Skeletal muscle satellite cell (primary cell): ENCODE results near the gene ANKS1B.

Experiments used
- H3K27me3 ChIP-seq: 2 replicates; pipeline ENCODE4 v1.7.0; 2013; ENCODE audit warnings: low read length; ENCODE audit not compliant: control insufficient read depth, insufficient read depth
- H3K36me3 ChIP-seq: 2 replicates; pipeline ENCODE4 v1.7.0; 2013; ENCODE audit warnings: mild to moderate bottlenecking, control low read depth, low read length; ENCODE audit not compliant: insufficient read depth
- H3K4me1 ChIP-seq: 2 replicates; pipeline ENCODE4 v1.7.0; 2013; ENCODE audit warnings: low read length; ENCODE audit not compliant: control insufficient read depth, insufficient read depth
- H3K4me2 ChIP-seq: 2 replicates; pipeline ENCODE4 v1.7.0; 2013; ENCODE audit warnings: mild to moderate bottlenecking, low read length
- H3K4me3 ChIP-seq: 2 replicates; pipeline ENCODE4 v1.7.0; 2013; ENCODE audit warnings: low read length
- H3K9ac ChIP-seq: 2 replicates; pipeline ENCODE4 v1.7.0; 2013; ENCODE audit warnings: mild to moderate bottlenecking, low read depth, low read length, moderate library complexity
- H3K9me3 ChIP-seq: replicated peaks from 2 replicates; pipeline ENCODE4 v1.7.0; 2013; ENCODE audit warnings: mild to moderate bottlenecking, control low read depth, low read length

Gene ANKS1B

DNA sequence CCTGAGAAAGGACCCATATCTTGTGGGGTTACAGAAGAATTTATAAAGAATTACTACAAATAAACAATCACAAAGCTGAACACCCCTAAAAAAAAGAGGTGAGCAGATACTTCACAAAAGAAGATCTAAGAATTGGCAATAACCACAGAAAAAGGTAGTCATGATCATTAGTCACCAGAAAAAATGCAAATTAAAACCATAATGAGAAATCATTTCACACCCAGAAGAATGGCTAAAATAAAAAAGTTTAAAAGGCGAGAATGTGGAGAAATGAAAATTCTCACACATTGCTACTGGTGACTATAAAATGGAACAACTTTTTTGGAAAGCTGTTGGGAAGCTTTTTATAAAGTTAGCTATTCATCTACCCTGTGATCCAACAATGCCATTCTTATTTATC lies 545.3 kb downstream of the ANKS1B start:
- Histone ChIP-seq H3K9ac (no peak overlapping the region), H3K4me1 (peaks cover under 1% of the 10 kb centered on the region), H3K4me3 (no peak overlapping the region), H3K27me3 (no peaks in the 10 kb centered on the region), H3K9me3 (no peaks in the 10 kb centered on the region), H3K4me2 (no peak overlapping the region), H3K36me3 (no peaks in the 10 kb centered on the region)

DNA sequence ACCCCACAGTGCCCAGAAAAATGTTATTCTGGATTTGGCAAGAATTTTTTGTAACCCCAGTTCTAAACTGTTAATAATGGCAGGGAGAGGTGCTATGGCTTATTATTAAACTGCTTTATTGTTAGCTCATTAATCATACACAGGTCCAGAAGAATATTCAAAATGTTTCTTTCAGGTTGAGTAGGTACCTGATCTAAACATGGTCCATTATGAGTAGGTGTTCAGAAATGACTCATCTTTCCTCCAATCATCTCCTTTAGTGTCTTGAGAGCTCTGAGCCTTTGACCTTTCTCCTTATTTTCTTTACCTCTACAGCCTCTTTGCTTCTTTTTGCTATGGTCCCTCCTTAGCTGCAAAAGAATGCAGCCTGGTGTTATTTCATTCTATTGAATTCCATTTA lies 548.2 kb downstream of the ANKS1B start:
- Histone ChIP-seq H3K36me3 (no peaks in the 10 kb centered on the region), H3K4me1 (no peaks in the 10 kb centered on the region), H3K9ac (no peak overlapping the region), H3K4me2 (no peak overlapping the region), H3K4me3 (no peak overlapping the region), H3K9me3 (no peaks in the 10 kb centered on the region), H3K27me3 (no peaks in the 10 kb centered on the region)

DNA sequence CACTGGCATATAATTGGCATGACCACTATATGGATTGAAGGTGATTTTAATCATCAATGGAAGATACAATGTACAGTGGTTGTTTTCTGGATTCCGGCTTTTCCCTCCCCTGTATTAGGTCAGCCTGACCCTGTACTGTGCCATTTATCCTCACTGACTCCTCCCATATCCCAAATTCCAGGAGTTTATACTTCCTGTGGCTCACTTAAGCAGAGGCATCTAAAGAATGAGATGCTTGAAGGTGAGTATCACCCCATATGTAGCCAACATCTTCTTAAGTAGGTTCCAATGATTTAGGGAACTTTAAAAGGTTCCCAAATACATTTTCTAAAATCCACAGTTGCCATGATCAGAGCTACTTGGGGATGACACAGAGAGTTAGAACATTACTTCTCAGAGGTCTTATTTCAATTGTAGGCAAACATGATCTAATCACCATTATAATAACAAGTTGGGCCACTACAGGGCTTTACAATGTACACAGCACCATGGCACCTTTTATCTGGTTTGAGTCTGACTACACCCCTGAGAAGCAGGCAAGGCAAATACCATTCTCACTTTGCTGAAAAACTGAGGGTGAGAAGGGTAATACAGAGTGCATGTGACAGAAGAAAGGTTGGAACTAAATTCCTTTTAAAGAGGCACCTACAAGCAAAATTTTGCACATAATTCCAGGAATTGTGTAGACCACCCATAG lies 549.5 kb downstream of the ANKS1B start:
- Histone ChIP-seq H3K27me3 (no peaks in the 10 kb centered on the region), H3K4me2 (no peak overlapping the region), H3K36me3 (no peaks in the 10 kb centered on the region), H3K4me1 (no peaks in the 10 kb centered on the region), H3K4me3 (no peak overlapping the region), H3K9ac (no peak overlapping the region), H3K9me3 (no peaks in the 10 kb centered on the region)

DNA sequence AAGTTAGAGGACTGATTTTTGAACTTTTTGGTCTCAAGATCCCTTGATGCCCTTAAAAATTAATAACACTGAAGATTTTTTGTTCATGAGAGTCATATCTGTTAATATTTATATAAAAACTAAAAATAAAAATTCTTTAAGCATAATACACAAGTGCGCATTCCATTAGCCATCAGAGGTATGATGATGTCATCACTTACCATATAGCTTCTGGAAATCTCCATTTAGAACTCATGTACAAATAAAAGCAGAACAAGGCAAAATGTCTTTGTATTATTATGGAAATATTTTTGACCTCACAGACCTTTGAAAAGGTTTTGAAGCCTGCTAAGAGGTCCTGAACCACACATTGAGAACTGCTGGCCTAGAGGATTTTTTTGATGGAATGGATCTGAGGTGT lies 551.6 kb downstream of the ANKS1B start:
- Histone ChIP-seq H3K9me3 (no peaks in the 10 kb centered on the region), H3K27me3 (no peaks in the 10 kb centered on the region), H3K4me1 (no peaks in the 10 kb centered on the region), H3K9ac (no peak overlapping the region), H3K4me3 (no peak overlapping the region), H3K36me3 (no peaks in the 10 kb centered on the region), H3K4me2 (no peak overlapping the region)

DNA sequence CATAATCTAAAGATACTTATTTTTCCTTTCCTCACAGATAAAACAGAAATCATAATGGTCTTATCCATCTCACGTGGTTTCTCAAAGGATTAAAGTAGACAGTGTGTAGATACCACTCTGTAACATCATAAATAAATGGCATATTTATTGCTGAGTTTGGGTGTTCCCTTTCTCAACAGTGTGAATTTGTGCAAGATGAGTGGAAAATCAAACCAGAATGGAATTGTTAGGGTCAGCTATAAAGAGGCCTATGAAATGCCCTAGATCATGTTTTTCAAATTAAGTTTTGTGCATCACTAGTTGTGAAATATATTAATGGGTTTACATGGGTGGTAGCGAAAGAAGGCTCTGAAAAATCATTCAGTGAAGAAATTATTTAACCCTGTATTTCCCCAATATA lies 553.5 kb downstream of the ANKS1B start:
- no peaks in the 10 kb centered on the region for H3K27me3 ChIP-seq
- H3K4me3 ChIP-seq: no peak overlapping the region
- H3K4me1 ChIP-seq: no peaks in the 10 kb centered on the region
- no peak overlapping the region for H3K9ac ChIP-seq
- no peaks in the 10 kb centered on the region for H3K9me3 ChIP-seq
- no peaks in the 10 kb centered on the region for H3K36me3 ChIP-seq
- H3K4me2 ChIP-seq: no peak overlapping the region

DNA sequence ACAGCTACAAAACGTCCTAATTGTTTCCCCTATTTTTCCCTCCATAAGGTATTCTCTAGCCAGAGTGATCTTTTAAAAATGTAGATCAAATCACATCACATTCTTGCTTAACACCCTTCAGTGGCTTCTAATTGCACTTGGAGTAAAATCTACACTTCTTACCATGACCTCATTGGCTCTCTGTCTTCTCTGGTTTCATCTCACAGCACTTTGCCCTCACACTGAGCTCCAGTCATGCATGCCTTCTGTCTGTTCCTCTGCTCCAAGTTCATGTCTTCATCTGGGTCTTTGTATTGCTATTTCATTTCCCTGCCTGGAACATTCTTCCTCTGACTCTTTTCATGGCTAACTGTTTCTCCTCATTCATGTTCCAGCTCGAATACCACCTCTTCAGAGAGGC lies 557.6 kb downstream of the ANKS1B start:
- Histone ChIP-seq H3K36me3 (no peaks in the 10 kb centered on the region), H3K4me2 (no peak overlapping the region), H3K4me3 (no peak overlapping the region), H3K4me1 (no peaks in the 10 kb centered on the region), H3K27me3 (no peaks in the 10 kb centered on the region), H3K9ac (no peak overlapping the region), H3K9me3 (no peaks in the 10 kb centered on the region)

DNA sequence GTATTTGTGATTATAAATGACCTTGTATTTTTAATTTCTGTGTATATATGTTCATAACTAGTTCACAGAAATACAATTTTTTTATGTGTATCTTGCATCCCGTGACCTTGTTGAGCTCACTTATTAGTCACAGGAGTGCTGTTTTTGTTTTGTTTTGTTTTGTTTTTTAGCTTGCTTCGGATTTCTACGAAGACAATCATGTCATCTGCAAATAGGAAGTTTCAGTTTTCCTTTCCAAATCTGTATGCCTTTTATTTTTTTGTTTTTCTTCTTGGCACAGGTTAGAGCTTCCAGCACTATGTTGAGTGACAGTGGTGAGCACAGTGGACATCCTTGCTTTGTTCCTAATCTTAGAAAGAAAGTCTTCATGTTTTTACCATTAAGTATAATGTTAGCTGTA lies 566.4 kb downstream of the ANKS1B start:
- no peaks in the 10 kb centered on the region for H3K36me3 ChIP-seq
- no peaks in the 10 kb centered on the region for H3K4me1 ChIP-seq
- no peaks in the 10 kb centered on the region for H3K27me3 ChIP-seq
- no peak overlapping the region for H3K9ac ChIP-seq
- H3K9me3 ChIP-seq: no peaks in the 10 kb centered on the region
- H3K4me3 ChIP-seq: no peak overlapping the region
- H3K4me2 ChIP-seq: no peak overlapping the region

DNA sequence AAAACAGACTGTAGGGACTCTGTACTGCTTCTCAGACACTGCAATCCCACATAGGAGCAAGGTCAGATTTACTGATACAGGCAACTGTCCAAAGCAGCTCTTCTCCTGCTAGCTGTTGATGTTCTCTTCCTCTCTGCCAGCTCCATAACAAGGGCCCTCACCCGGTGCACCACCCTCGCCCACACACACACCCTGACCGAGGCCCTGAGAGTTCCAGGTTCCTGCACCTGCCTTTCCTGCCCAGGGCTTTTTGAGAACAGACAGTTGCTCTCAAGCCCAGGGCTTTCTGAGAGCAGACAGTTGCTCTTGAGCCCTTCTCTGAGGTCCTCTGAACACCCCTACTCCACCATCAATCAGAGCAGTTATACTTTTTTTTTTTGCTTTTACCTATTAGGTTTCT lies 571.0 kb downstream of the ANKS1B start:
- Histone ChIP-seq H3K4me3 (no peak overlapping the region), H3K9ac (no peak overlapping the region), H3K36me3 (no peaks in the 10 kb centered on the region), H3K4me1 (no peaks in the 10 kb centered on the region), H3K27me3 (no peaks in the 10 kb centered on the region), H3K9me3 (no peaks in the 10 kb centered on the region), H3K4me2 (no peak overlapping the region)

DNA sequence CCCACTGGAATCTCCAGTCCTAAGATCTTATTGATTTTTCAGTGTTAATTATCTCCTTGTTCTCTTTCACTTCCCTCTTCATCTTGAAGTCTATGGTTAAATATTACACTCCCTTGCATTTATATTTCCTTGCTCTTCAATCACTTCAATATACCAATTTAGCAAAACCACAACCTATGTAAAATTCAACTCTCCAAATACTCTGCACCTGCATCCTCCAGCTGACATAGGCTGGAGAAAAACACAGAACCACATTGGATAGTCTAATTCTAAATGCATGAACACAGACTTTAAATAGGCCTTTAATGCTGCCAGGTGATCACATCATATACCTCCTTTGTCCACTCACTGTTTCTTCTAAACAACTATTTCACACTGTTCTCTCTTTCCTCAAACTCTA lies 591.0 kb downstream of the ANKS1B start:
- H3K4me1 ChIP-seq: no peaks in the 10 kb centered on the region
- no peaks in the 10 kb centered on the region for H3K36me3 ChIP-seq
- H3K9me3 ChIP-seq: no peaks in the 10 kb centered on the region
- H3K9ac ChIP-seq: no peak overlapping the region
- no peaks in the 10 kb centered on the region for H3K27me3 ChIP-seq
- H3K4me3 ChIP-seq: no peak overlapping the region
- H3K4me2 ChIP-seq: no peak overlapping the region

DNA sequence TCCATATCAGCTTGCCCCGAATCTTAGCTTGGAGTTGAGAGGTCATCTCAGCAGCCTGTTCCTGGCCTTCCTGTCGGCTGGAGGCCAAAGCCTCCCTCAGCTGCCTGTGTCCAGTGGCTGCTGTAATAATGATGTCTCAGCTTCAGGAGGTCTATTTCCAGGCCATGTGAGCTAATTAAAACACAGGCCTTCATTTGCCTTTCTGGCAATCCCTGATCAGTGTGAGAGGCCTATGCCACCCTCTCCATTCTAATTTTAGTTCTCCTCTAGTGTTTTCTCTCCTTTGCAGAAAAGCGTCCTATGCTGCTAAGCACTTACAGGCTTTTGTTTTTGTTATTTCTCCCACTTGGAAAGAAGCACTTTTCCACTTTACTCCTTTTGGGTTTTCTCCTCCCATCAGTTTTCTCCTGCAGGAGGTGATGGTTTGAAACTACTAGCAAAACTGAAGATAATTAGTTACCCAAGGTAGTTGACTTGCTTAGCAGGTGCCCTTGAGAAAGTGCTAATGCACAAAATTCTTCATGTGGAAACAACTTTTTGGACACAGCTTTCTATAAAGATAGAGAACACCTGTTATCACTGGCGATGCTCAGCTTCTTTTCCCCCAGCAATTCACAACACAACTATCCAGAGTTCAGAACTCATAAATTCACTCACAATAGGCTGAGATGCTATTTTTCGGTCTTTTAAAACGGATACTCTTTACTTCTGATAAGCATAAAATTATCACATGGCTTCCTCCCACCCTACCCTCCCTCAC lies 592.5 kb downstream of the ANKS1B start:
- Histone ChIP-seq H3K27me3 (no peaks in the 10 kb centered on the region), H3K9ac (no peak overlapping the region), H3K9me3 (no peaks in the 10 kb centered on the region), H3K4me1 (no peaks in the 10 kb centered on the region), H3K4me3 (no peak overlapping the region), H3K36me3 (no peaks in the 10 kb centered on the region), H3K4me2 (no peak overlapping the region)

DNA sequence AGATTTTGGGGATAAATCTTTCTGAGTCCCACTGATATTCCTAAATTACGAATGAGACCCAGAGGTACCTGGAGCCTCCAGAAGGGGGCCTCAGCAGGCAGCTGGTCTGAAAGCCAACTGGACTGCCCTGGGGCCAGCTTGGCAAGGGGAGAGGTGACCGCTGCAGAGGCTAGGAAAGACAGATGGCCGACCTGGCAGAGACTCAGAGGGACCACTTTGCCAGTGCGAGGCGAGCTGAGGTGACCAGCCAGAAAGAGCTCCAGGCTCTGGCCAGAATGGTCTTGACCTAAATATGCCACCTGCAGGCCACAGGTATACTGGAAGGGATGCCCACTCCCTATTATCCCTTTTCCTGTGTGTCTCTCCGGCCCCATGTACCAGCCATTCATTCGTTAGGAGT lies 594.0 kb downstream of the ANKS1B start:
- Histone ChIP-seq H3K4me1 (no peaks in the 10 kb centered on the region), H3K9me3 (no peaks in the 10 kb centered on the region), H3K4me2 (no peak overlapping the region), H3K27me3 (no peaks in the 10 kb centered on the region), H3K36me3 (no peaks in the 10 kb centered on the region), H3K4me3 (no peak overlapping the region), H3K9ac (no peak overlapping the region)

DNA sequence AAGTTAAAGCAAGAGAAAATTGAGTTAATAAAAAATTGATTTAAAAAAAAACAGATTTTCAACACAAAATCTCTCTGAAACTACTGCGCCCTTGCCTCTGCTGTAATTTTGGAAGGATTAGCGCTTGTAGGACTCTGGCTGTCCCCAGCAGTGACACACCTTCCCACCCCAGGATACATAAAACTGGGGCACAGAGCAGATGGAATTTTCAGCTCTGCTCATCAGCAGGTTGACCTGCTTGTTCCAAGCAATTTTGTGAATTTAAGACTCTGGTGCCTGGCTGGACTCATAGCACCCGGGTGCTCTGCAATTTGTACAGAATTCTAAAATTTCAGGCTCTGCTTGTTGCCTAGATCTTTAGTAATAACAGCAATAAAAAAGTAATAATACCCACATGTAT lies 595.0 kb downstream of the ANKS1B start:
- Histone ChIP-seq H3K9ac (no peak overlapping the region), H3K4me1 (no peaks in the 10 kb centered on the region), H3K36me3 (no peaks in the 10 kb centered on the region), H3K4me3 (no peak overlapping the region), H3K9me3 (no peaks in the 10 kb centered on the region), H3K4me2 (no peak overlapping the region), H3K27me3 (no peaks in the 10 kb centered on the region)
